Measurements from ENCODE around the gene SPATA12. TPM values are rescaled to one million over a fixed set of nuclear protein-coding genes. Genes with fewer than 3 reads are reported as not detected.
A peak's percentile ranks its signal among the peaks of the same experiment; 100 is the strongest.

The SPATA12 gene, protein sequence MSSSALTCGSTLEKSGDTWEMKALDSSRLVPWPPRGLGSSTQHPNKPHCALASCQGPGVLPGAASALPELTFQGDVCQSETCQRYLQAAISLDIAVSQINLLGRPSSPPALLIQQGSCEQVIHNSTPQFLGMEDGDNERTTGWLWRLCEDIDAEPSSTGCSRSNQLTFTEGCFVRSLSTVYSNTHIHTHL
- 0.15 and 0.18 TPM in 2 replicates for total RNA-seq

DNA sequence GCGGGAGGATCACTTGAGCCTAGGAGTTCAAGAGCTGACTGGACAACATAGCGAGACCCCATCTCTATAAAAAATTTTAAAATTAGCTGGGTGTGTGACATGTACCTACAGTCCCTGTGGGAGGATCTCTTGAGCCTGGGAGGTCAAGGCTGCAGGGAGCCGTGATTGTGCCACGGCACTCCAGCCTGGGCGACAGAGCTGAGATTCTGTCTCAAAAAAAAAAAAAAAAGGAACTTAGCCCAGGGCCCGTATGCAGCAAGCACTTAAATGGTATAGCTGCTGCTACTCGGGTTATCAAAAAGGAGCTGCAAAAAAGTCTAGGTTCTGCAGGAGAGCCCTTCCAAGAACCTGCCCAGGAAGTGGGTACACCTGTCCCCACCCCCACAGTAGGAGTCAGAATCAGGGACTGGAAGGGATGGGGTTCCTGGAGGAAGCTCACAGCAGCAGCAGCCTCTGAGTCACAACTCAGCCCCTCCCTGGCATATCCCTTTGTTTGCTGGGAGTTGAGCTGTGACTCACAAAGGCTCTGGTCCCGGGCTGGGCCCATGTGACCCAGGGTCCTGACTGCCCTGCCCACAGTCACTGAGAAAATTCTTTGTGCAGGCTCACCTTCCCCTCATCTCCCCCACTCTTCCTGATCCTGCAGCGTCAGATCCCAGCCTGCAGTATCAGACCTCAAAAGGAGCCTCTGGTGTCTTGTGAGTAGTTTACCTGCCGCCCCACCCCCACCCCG lies at the start of gene SPATA12:
SPATA12 (plus strand) TSS at position 576 of the 733 bp plus-strand sequence. CDS start 13,031 bp downstream, outside the sequence.
- peak; percentile 54 for DNase-seq (ENCODE audit: extremely low read depth, low read depth, low spot score)

DNA sequence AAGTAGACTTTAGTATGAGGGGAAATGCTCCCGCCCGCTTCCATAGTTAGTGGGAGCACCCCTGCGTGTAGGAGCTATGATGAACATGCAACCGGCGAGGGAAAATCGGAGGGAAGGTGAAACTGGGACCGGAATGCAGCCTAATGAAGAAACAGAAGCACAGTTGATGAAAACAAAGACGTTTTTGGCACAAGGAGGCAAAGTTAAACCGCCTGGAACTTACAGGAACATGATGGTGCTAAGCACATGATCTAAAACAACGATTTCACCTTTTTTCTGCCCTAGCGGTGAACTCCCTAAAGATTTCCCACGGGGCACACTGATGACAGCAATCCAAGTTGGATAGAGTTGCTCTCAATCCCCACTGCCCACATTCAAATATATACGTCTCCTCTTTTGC lies 49.4 kb upstream of the SPATA12 start:
- DNase-seq (ENCODE audit: extremely low read depth, low read depth, low spot score): no peak

DNA sequence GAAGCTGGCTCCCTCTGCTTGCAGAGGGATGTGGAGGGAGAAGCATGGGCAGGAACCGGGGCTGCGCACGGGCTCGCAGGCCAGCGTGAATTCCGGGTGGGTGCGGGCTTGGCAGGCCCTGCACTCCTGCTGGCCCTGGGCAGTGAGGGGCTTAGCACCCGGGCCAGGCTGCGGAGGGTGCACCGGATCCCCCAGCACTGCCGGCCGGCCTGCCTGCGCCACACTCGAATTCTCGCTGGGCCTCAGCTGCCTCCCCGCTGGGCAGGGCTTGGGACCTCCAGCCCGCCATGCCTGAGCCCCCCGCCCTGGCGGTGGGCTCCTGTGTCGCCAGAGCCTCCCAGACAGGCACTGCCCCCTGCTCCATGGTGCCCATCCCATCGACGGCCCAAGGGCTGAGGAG lies 47.6 kb upstream of the SPATA12 start:
- DNase-seq (ENCODE audit: extremely low read depth, low read depth, low spot score): no peak

DNA sequence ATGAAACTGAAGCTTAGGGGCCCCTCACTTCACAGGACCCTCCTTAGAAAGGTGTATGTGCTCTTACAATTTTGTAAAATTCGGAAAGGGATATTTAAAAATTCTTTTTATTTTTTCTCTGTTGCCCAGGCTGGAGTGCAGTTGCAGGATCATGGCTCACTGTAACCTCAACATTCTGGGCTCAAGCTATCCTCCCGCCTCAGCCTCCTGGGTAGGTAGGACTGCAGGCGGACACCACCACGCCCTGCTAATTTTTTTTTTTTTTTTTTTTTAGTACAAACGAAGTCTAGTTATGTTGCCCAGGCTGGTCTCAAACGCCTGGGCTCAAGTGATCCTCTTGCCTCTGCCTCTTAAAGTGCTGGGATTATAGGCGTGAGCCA lies 45.1 kb upstream of the SPATA12 start:
- no peak for DNase-seq (ENCODE audit: extremely low read depth, low read depth, low spot score)

DNA sequence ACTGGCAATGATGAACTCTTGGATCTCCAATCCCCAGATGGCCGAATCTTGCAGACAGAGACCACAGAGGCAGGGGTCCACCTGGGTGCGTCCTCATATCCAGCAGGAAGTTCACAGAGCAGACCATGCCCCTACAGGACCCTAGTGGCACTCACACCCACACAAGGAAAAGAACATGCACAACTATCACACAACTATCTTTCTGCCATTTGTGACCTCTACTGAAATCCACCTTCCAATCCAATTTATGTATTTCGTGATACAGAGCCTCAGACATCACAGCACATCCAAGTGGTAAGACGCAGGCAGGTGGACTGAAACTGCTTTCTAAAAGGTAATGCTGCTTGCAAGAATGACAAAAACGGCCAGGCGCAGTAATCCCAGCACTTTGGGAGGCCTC lies 44.6 kb upstream of the SPATA12 start:
- no peak for DNase-seq (ENCODE audit: extremely low read depth, low read depth, low spot score)

DNA sequence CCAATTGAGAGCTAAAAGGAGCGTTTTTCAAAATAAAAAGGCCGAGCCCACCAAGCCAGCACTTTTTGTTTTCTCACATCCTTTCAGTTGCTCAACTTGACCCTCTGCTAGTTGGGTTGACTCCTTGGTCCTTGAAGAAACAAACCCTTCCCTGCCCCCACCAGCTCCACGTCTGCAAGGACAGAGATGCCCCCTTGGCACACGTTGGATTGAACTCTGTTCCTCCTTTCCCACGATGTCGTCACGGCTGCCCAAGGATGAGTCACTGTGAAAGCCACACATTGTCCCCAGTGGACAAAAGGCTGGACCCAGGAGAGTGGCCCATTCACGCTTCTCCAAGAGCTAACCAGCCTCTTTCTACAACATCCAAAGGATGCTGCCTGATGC lies 43.0 kb upstream of the SPATA12 start:
- no peak for DNase-seq (ENCODE audit: extremely low read depth, low read depth, low spot score)

DNA sequence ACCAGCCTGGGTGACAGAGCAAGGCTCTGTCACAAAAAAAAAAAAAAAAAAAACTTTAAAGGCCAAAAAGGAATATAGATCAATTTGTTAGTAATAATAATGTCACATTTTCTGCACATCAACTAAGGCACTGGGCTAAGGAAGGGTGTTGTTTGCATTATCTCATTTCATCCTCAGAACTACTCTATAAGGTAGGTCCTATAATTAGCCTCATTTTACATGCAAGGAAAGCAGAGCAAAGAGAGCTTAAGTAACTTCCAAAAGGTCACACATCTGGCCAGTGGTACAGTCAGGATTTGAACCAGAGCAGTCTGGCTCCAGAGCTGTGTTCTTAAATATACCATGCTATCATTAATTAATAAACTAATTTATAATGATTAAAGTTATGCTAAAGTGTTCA lies 42.2 kb upstream of the SPATA12 start:
- no peak for DNase-seq (ENCODE audit: extremely low read depth, low read depth, low spot score)

DNA sequence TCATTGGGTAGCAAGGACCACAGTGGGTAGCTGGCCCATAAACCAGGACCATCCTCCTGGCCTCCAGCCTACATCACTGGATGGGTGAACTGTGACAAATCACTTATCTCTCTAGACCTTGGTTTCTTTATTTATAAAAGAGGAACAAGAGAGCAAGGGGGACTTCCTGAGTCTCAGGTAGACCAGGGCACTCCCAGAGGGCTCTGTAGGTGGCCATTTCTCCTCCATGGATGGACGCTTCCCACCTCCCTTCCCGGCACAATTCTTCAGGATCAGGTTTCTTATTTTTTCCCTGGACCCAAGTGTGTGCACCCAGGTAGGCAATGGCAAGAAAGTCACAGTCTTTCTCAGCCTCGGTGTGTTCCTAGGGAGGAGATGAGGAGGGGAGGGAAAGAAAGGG lies 41.4 kb upstream of the SPATA12 start:
- DNase-seq (ENCODE audit: extremely low read depth, low read depth, low spot score): no peak

DNA sequence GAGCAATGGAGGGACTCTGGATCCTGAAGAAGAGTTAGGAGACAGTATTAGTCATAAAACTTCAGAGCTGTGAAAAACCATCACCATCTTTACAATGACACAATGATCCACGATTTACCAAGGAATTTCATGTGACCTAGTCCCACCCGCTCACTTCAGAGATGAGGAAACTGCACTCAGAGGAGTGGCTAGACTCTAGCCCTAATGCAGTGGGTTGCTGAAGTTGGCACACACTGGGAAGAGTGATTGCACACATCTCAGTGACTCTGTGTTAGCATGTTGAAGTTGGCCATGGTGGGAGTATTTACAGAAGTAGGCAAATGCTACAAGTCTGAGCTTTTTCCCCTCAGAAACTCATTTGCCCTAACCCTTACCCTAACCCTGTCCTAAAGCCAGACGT lies 35.2 kb upstream of the SPATA12 start:
- no peak for DNase-seq (ENCODE audit: extremely low read depth, low read depth, low spot score)

DNA sequence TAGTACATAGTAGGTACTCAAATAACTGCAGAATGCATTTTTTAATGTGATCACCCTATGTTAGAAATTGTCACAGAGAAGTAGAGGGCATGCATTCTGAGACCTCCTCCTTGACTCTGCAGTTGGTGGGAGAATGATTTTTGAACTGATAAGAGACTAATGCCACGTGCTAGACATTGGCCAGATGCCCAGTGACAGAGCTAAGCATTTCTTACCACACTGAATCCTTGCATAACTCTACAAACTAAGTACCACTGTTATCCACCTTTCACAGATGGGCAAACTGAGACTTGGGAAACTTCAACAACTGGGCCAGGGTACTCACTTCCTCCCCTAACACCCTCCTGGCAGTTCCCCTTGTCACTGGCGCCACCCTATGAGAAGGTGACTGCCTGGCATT lies 33.5 kb upstream of the SPATA12 start:
- no peak for DNase-seq (ENCODE audit: extremely low read depth, low read depth, low spot score)

DNA sequence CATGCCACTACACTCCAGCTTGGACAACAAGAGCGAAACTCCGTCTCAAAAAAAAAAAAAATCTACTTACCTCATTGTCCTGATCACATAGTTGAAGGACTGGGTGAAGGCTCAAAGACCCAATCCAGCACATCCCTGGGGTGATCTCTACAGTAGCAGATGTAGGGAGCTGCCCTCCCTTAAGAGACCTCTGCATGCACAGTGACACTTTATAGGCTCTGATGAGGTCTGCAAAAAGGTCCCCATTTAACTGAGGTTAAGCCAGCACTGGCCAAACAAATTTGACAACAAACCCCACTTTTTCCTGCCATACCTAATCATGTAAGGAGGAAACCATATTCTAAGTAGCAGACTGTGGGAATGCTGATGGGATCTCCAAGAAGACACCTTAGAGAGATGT lies 31.1 kb upstream of the SPATA12 start:
- no peak for DNase-seq (ENCODE audit: extremely low read depth, low read depth, low spot score)

DNA sequence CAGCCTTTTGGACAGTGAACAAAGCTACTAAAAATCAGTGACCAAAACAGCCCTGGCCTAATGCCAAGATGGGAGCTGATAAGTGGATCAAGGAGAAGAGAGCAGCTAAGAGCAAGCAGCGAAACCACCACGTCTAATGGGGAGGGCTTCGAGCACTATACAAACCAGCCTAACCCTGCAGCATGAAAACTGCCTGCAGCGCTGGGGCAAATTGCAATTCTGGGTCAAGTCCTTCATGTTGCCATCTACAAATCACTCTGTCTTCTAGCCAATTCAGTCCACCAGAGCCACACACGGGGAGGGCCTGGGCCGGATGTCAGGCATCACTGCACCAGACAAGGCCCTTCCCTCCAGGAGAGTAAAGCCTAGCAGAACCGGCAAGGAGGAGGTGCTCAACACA lies 30.5 kb upstream of the SPATA12 start:
- DNase-seq (ENCODE audit: extremely low read depth, low read depth, low spot score): no peak

DNA sequence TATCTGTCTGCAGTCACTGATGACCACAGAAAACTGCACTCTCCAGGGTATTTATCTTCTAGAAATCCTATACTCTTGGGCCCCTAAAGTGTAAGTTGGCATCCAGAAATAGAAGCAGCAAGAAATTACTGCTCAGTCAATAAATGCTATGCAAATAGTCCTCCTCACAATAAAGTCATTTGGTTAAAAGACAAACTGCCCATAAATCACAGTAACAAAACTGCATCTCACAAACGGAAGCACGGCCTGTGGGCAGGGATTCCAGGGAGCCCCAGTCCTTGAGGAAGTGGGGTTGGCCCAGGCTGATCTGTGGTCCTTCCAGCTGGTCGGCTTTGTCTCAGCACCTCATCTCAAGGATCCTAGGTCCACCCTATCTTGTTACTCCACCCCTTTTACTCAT lies 29.7 kb upstream of the SPATA12 start:
- DNase-seq (ENCODE audit: extremely low read depth, low read depth, low spot score): no peak

DNA sequence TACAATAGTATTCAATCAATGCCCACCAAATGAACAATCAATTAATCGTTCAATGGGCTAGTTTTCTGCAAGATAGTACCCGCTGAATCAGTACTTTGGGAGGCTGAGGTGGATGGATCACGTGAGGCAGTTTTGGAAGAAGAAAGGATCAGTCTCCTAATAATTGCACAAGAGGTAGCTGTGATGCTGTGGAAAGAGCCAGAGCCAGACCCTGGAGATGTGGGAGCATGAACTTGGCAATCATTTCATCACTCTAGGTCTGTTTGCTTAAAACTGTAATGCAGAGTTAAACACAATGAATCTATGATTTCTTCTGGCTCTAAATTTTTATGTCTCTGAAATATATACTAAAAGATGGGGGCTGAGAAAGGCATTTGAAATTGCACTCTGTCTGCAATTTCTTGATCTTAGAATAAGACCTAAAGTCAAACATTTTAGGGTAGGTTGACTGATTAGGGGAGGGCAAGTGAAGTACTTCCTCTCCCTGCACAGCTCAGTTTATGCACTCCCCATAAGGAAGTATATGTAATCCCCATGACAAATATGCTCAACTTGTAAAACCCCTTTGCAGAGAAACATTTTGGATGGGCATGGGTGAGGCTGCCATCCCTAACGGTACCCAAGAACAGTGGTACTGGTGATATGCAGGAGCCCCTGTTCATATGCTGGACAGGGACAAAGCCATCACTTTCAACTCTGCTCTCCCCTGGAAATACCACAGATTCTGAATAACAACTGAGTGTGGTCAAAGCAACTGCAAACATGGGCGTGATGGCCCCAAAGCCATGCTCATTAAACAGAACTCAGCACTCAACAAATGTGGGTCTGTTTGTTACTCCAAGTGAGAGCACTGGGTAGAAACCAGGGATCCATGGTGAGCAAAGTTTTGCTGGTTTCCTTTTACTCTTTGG lies 28.6 kb upstream of the SPATA12 start:
- DNase-seq (ENCODE audit: extremely low read depth, low read depth, low spot score): no peak

DNA sequence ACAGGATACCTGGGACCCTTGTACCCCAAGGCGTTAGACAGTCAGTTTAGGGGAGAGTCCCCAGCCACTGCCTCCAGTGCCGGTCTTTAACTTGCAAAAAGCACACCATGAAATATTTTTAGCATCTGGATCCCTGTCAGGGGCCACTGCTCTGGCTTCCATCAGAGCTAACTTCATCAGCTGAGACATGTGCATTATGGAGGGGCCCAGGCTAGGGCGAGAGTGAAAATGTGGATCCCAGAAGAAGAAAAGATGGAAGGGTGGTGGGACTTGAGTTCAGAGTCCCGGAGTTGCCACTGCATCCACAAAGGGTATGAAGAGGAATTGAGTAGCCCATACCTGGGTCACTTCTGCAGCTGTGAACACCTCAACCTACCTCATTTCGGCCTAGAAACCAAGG lies 23.5 kb upstream of the SPATA12 start:
- DNase-seq (ENCODE audit: extremely low read depth, low read depth, low spot score): no peak

DNA sequence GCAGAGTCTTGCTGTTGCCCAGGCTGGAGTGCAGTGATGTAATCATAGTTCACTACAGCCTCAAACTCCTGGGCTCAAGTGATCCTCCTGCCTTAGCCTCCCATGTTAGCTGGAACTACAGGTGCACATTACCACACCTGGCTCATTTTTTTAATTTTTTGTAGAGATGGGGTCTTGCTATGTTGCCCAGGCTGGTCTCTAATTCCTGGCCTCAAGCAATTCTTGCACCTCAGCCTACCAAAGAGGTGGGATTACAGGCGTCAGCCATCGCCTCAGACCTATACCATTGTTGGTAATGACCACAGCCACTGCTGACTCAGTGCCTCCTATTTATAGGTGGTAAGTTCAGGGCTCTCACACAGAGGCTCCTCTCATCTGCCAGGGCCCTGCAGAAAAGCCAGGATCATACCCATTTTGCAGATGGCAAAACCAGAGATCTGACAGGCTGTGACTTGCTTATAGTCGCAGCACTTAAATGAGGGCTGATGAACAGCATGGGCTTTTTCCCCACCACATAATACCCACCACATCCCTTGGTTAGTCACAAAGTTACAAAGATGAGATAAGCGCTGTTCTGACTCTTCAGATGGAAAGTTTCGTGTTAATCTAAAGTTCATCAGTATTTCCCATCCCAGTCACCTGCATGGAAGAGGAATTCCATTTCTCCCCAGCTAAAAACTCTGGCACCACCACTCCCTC lies 21.8 kb upstream of the SPATA12 start:
- no peak for DNase-seq (ENCODE audit: extremely low read depth, low read depth, low spot score)

DNA sequence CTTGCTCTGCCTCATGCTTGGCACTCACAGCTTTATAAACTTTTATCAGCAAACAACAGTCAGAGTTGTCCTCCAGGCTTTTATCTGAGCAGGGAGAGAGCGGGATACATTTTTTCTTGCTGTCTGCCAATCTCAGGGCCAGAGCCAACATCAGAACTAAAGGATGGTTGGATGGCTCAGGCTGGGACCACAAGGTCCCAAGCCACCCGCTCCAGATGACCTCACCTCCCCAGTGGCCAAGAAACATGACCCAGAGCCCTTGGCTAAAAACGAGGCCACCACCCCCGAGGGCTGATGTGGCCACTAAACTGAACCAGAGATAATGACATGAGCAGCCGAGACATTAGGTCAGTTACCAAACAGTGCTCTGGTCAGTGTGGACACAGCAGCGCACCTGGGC lies 18.8 kb upstream of the SPATA12 start:
- no peak for DNase-seq (ENCODE audit: extremely low read depth, low read depth, low spot score)

DNA sequence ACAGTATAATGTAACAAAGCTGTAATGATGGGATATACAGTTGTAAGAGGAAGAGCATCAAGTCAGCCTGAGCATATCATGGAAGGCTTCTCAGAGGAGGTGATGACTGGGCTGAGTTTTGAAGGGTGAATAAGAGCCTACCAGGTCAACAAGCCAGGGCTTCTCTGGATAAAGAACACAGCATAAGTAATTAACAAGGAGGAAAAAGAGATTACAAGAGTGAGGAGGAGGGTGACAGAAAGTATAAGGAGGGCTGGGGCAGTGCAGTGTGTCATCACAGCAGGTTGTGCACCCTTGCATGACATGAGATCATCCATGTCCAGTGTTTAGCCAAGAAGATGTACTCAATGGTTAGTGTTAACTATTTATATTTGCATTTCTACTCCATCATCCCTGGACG lies 16.9 kb upstream of the SPATA12 start:
- no peak for DNase-seq (ENCODE audit: extremely low read depth, low read depth, low spot score)

DNA sequence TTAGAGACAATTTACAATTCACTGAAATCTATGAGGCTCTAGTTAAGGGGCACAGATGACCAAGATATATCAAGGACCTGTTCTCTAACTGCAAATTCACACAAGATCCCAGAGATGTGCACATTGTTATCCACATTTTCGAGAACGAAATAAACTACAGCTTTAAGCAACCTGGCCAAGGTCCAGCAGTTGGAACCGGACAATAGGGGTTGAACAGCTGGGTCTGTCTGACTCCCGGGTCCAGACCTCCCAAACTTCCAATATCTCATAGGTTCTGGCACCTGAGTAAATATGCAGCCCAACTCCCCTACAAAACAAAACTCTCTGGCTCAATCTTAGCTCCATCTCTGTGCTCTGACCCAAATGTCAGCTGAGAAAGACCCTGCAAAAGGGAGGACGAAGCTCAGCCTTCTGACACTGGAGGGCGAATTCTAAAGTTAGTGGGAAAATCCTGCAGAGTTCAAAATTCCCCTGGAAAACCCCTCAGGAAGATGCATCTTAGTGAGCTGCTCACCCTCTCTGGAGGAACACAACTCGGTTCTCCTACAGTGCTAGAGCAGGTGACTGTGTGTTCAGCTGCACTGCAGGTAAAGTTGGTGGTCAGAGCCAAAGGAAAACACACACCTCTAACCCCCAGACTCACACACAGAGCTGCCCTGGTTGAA lies 14.2 kb upstream of the SPATA12 start:
- no peak for DNase-seq (ENCODE audit: extremely low read depth, low read depth, low spot score)

DNA sequence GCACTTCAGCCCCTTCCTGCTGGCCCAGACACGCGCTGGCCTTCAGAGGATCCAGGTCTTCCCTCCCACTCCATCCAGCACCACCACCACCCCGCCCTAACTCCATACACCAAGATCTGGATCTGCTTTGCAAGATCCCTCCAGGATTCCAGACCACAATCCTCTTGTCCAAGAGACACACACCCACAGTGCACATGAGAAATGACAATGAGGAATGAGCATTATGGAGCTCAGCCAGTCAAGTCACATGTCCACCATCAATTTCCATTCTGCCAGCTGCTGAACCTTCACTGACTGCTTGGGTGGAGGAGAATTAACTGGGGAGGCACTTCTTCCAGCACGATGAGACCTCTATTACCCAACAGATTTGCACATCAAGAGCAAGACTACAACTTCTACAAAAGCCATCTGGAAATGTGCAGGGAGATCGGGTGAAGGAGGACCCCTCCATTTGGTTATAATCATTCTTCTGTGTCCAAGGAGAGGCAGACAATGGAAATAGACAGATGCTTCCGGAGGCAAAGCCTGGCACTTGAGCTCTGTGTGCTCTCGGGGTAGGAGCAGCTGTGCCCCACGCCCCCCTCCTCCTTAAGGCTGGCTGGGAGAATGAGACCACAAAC lies 12.3 kb upstream of the SPATA12 start:
- DNase-seq (ENCODE audit: extremely low read depth, low read depth, low spot score): no peak
